ENCODE results near the gene IFNLR1.
"Not testable (repeated sequence)": the region's sequence is repeated elsewhere in the genome, so short reads cannot be mapped to it uniquely, and the experiment has no call there.

IFNLR1 gene

DNA sequence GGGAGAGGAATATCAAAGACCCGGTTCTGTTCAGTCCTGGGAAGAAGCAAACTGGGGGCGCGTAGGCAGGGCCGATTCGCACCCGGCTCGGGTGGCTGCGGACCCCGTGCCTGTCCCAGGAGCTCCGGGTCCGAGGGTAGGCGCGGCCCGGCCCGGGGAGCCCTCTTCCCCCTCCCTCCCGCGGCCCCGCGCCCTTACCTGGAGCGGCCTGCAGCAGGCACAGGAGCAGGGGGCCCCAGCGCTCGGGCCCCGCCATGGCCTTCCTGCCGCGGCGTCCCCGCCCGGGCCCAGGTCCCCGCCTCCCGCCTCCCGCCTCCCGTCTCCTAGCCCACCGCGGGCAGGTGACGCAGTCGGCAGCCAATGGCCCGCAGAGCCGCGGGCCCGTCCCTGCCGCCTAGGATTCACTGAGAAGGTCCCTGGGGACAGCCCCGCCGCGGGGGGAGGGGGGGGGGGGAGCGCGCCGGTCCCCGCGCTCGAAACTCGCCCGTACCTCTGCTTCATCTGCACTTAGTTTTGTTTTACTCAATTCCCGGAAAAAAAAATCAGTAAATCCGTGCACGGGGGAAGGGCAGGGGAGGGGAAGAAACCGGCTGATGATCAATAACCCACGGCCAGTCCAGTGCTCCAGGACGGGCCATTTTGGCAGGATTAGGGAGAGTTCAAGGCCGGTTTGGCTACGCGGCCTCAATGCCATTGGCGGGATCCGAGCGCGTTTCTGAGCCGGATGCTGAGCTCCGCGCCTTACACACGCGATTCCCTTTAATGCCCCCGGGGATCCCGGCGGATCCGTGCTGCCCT is at the start of gene IFNLR1:
TSS of gene IFNLR1 (minus strand) at position 297 of the 798 bp plus-strand sequence. CDS start at position 256, 41 bp downstream.
- peak in 1 of 2 donors; percentile 63 for DNase-seq (ENCODE audit: low read depth in 1 of 2, low spot score in 1 of 2)

DNA sequence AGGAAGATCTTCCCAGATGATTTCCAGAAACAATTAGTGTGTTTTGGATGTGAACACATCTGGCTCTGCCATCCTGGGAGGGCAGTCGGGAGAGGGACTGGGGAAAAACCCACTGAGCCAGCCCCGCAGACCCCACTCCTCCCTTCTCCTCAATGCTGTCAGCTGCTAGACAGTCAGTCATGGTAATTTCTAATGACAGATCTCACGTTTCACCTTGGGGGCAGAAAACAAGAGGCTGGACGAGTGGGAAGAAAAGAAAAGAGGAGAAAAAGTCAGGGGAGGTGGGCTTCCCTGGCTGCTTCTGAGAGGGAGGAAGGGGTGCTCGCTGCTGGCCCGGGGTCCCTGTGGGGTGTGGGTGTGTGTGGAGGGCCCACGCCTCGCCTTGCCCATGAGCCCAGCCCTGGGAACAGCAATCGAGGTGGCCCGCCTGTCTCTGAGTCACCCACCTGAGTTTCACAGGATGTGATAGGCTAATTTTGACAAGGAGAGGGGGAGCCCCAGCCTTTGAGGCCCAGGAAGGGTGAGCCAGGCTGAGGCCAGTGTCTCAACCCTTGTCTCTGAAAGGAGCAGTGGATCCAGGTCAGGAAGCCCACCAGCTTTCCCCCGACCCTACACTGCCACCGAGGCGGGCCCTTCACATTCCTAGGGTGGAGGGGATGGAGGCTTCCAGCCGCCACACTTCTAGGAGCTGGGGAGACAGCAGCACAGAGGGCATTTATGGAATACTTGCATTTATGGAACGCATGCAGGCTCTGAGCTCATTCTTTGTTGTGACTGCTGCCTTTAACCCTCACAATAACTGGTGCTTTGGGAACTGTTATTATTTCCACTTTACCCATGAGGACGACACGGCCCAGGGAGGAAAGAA is 49.1 kb upstream of the IFNLR1 start:
- DNase-seq (ENCODE audit: low read depth in 1 of 2, low spot score in 1 of 2), result peak in 1 of 2 donors; percentile 21

DNA sequence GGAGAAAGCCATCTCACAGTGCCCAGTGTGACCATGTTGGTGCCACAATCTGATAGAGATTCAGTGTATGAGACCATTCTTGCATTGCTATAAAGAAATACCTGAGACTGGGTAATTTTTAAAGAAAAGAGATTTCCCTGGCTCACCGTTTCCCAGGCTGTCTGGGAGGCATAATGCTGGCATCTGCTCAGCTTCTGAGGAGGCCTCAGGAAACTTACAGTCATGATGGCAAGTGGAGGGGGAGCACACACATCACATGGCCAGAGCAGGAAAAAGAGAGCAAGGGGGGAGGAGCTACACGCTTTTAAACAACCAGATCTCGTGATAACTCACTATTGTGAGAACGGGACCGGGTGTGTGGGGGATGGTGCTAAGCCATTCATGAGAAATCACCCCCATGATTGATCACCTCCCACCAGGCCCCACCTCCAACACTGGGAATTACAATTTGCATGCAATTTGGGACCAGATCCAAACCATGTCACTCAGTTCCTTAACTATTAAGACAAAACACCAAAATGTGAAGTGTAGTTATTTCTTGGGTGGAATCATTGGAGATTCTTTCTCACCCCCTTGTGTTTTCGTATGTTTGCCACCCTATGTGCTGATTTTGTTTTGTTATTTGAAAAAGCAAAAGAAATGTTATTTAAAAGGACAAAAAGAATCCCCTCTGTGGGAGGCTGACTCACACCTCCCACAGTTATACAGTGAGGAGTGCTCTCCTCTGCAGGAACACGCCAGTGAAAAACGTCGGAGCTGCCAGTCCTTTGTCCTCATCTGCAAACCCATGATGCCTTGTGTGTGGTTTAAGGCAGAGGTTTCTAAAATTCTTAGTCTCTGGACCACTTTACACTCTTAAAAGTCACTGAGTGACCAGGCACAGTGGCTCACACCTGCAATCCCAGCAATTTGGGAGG is 46.9 kb upstream of the IFNLR1 start:
- no peak for DNase-seq (ENCODE audit: low read depth in 1 of 2, low spot score in 1 of 2)

DNA sequence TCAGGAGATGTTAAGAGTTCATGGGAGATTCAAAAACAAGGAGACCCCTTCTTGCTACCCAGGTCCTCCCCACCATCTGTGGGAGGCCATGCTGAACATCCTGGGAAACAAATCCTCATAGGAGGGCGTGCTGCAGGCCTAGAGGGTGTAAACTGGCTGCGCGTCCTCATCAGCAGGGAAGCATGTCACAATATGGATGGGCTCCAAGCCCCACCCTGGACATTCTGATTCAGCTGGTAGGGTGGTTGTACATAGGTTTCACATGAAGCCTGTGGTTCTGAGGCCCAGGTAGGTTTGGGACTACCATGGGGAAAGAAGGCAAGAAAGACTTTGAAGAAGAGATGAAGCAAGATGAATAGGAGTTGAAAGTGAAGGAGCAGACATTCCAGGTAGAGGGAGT is 44.6 kb upstream of the IFNLR1 start:
- DNase-seq (ENCODE audit: low read depth in 1 of 2, low spot score in 1 of 2), result no peak

DNA sequence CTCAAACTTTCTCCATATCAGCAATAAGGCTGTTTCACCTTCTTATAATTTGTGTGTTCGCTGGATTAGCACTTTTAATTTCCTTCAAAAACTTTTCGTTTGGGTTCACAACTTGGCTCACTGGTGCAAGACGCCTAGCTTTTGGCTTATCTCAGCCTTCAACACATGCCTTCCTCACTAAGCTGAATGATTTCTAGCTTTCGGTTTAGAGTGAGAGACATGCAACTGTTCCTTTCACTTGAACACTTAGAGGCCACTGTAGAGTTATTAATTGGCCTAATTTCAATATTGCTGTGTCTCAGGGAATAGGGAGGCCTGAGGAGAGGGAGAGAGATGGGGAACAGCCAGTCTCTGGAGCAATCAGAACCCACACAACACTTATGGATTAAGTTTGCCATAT is 41.2 kb upstream of the IFNLR1 start:
- no peak for DNase-seq (ENCODE audit: low read depth in 1 of 2, low spot score in 1 of 2)

DNA sequence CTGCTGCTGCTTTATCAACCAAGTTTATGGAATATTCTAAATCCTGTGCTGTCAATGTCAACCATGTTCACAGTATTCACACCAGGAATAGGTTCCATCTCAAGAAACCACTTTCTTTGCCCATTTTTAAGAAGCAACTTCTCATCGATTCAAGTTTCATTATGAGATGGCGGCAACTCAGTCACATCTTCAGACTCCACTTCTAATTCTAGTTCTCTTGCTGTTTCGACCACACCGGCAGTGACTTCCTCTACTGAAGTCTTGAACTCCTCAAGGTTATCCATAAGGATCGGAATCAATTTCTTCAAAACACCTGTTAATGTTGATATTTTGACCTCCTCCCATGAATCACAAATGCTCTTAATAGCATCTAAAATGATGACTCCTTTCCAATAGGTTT is 39.7 kb upstream of the IFNLR1 start:
- DNase-seq (ENCODE audit: low read depth in 1 of 2, low spot score in 1 of 2), result no peak

DNA sequence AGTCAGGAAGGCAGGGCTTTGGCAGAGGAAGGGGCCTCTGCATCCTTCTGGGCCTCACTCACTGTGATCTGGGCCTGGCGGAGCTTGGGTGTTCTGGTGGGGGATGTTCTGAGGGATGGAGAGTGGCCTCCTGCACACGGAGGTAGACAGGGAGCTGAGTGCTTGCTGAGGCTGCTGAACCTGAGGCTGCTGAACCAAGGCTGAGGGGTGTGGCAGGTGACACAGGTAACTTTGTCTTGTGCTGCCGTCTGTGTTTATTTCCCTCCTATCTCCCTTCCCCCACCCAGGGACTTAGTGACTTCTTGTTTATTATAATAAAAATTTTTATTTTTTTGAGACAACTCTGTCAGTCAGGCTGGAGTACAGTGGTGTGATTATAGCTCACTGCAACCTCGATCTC is 37.7 kb upstream of the IFNLR1 start:
- DNase-seq (ENCODE audit: low read depth in 1 of 2, low spot score in 1 of 2), result no peak

DNA sequence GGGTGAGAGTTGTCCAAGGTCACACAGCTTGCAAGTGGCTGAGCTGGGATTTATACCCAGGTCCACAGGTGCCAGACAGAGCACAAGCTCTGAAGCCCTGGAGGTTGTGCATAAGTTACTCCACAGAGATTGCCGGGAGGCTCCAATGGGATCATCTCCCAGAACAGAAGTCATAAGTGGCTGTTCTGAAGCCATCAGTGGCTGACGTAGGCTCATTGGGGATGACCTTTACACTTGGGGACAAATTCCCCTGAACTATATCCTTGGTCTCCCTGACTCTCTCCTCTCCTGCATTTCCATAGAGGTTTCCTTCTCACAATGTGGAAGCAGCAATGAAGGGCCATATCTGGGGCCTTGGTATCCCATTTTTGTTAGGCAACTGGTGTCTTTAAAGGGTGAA is 37.0 kb upstream of the IFNLR1 start:
- no peak for DNase-seq (ENCODE audit: low read depth in 1 of 2, low spot score in 1 of 2)

DNA sequence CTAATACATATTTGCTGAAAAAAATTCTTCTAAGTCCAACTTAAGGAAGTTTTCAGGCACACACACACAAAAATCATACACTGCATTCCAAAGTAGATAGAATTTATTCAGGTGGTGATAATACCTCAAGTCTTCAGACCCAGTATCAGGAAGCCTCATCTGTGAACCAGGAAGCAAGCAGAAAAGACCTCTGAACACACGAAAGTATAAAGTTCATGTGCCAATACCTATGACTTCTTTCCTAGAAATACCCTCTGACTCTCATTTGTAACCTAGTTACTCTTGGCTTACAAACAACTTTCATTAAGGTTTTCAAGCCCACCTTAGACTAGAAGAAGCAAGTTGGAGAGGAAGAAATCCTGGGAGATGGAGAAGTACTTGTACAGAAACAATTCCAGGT is 35.7 kb upstream of the IFNLR1 start:
- DNase-seq (ENCODE audit: low read depth in 1 of 2, low spot score in 1 of 2), result no peak

DNA sequence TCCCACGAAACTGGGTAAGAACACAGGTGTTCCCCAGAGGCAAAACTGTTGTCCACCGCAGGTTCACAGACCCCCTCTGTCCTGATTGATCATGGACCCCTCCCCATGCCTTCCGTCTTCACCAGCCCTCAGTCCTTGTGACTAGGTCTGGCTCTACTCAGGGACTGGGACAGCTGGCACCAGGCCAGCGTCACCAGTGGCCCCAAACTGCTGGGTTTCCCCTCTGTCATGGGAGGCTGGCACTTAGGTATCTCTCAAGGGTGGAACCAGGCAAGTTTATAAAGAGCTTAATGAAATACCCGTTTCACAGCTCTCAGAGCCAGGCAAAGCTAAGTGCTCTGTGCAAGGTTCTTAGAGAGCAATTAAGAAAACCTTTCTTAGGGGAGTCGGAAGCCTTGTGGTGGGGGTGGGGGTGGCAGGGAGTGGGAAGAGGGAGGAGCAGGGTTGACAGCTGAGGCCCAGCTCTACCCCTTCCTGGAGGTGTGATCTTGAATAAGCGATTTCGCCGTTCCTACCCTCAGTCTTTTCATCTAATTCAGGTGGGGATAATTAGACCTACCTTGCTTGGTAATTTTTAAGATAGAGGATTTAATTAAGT is 35.0 kb upstream of the IFNLR1 start:
- no peak for DNase-seq (ENCODE audit: low read depth in 1 of 2, low spot score in 1 of 2)

DNA sequence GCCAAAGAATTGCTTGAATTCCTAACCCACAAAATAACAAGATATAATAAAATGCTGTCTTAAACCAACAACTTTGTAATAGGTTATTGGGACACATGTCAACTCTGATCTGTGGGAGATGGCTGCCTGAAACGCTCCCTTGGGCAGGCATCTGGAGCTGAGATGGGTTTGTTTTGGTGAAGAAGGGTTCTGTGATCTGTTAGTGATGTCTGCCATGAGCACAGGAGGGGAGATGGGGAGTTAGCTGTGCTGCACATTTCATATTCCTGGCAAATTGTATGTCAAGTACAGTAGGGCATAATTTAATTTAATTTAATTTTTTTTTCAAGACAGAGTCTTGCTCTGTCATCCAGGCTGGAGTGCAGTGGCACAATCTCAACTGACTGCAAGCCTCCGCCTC is 34.2 kb upstream of the IFNLR1 start:
- DNase-seq (ENCODE audit: low read depth in 1 of 2, low spot score in 1 of 2), result no peak

DNA sequence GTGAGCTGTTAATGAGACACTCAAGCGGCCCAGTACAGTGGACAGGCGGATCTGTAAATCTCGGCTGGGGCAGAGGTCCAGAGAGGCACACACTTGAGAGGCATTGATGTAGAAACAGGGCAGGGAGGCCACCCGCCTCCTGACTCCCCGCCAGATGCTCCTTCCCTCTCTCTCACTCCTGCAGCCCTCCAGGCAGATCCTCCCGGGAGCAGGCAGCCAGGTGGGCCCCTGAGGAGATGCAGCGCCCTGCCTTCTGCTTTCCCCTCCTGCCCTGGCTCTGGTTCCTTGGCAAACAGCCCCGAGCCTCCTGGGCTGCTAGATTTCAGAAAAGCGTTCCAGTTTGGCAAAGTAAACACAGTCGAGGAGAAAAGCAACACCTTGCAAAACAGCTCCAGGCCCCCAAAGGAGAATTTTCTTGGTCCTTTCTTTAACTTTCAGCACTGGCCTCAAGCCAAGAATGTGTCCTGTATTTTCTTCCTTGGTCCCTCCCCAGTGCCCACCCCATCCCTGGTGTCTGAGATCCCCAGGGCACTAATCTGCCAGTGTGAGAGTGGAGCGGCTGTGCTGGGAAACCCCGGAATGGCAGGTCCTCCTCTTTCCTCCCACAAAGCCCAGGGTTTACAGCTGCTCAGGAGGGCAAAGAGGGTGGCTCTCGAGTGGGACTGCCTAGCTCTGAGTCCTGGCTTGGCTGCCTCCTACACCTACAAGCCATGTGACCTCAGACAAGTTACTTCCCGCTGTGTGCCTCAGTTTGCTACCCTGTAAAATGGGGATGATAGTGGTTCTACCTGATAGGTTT is 29.4 kb upstream of the IFNLR1 start:
- no peak for DNase-seq (ENCODE audit: low read depth in 1 of 2, low spot score in 1 of 2)

DNA sequence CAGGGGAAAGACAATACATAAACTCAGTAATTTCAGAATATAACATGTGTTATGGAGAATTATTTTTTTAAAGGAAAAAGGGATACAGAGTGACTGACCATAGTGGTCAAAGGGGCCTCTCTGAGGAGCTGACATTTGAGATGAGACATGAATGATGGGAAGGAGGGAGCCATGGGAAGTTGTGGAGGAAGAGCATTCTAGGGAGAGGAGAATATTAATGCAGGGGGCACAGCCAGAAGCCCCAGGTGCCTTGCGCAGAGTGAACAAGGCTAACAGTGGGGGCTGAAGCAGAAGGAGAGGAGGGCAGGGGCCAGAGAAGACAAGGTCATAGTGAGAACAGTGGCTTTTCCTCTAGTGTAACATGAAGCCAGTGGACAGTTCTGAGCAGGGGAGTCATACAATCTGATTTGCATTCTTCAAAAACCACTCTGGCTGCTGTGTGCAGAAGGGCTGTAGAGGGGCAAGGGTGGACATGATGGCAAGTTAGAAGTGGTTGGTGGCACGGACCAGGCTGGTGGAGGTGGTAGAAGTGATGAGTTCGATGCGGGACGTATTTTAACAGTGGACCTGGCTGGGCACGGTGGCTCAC is 28.2 kb upstream of the IFNLR1 start:
- DNase-seq (ENCODE audit: low read depth in 1 of 2, low spot score in 1 of 2), result no peak

DNA sequence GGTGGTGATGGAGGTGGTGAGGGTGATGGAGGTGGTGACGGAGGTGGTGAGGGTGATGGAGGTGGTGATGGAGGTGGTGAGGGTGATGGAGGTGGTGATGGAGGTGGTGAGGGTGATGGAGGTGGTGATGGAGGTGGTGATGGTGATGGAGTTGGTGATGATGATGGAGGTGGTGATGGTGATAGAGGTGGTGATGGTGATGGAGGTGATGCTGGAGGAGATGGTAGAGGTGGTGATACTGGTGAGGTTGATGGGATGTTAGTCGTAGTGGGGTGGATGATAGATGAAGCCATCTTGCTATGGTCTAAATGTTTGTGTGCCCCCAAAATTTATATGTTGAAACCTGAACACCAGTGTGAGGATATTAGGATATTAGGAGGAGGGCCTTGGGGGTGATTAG is 25.3 kb upstream of the IFNLR1 start:
- DNase-seq (ENCODE audit: low read depth in 1 of 2, low spot score in 1 of 2), result no peak

DNA sequence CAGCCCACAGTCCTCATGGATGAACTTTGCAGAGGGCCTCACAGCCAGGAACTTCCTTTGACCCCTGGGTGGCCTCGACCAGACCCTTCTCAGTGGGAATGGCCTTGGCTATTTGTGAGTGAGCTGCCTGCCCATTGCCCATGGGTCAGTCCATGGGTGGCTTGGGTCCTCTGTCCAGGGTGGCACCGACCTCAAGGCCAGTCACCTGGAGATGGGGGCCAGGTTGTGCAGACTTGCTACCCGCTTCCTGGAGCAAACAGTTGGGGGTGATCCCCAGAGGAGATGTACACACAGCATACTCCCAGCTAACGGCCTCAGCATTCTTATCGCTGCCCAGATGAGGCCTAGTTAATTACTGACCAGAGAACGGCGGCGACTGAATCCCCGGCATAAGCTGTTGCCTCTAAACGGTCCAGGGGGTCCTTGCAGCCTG is 23.1 kb upstream of the IFNLR1 start:
- no peak for DNase-seq (ENCODE audit: low read depth in 1 of 2, low spot score in 1 of 2)

DNA sequence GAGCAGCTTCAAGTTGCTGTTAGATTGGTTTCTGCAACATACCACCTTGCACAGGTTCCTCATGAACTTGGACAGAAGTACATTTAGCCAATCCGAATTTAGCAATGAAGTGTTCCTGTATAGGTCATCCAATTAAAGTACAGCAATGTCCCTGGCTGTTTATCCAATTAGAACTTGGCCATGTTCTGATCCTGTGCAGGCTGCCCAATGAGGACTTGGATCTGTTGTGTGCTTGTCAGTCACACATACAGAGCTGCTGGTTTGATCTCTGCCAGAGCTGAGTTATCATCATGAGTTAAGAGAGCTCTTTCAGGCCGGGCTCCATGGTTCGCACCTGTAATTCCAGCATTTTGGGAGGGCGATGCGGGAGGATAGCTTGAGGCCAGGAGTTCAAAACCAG is 22.0 kb upstream of the IFNLR1 start:
- DNase-seq (ENCODE audit: low read depth in 1 of 2, low spot score in 1 of 2), result no peak

DNA sequence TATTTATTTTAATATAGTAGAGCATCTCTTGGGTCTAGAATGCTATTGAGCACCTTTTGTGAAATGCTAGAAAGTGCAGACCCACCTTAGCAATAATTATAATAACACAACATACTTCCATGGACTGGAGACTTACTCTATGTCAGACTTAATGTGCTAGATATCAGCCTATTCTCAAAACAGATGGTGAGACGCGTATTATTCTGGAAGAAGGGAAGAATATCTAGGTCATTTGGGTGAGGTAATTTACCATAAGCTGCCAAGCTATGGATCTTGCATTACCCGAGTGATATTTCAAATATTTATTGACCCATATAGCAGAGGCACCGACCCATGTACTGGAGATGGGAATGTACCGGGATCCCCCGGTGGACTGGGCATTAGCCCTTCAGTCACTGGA is 20.6 kb upstream of the IFNLR1 start:
- no peak for DNase-seq (ENCODE audit: low read depth in 1 of 2, low spot score in 1 of 2)

DNA sequence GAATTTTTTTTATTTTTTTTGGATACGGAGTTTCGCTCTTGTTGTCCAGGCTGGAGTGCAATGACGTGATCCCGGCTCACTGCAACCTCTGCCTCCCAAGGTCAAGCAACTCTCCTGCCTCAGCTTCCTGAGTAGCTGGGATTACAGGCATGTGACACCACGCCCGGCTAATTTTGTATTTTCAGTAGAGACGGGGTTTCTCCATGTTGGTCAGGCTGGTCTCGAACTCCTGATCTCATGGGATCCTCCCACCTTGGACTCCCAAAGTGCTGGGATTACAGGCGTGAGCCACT is 20.3 kb upstream of the IFNLR1 start:
- not testable (repeated sequence) for DNase-seq (ENCODE audit: low read depth in 1 of 2, low spot score in 1 of 2)

DNA sequence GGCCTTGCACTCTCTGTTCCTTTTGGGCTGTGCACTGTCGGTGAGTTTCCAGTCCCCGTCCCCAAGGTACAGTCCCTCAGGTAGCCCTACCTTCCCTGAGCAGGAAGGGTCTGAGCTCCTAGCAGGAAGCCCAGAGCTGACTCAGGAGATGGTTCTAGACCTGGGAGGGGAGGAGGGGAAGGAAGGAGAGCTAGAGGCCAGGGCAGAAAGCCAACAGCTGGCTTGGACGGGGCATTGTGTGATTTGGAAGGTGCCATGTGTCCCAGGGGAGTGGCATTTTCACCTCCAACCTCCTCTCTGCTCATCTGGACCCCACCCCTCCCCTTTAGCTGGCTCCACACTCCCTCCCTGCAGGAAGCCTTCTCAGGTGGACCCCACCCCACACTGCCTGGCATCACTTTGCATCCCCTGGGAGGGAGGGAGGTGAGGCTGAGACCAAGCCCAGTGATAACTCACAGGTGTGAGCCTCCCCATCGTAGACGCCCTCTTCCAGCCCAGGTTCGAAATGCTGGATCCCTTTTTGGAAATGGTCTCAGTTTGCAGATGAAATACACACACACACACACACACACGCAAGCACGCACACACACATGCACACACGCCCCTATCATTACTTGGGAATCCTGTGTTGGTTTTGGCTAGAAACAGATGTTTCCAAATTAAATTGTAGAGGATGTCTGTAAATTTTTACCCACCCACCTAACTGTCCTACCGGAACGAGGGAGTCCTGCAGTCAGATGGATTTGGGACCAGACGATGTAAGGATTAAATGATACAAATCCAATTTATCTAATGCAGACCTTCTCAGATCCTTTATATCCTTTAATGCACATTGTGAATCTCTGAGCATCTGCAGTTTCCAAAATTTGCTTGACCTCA is 19.7 kb upstream of the IFNLR1 start:
- DNase-seq (ENCODE audit: low read depth in 1 of 2, low spot score in 1 of 2), result no peak

Measured in activated CD4-positive, alpha-beta T cell treated with anti-CD3 and anti-CD28 coated beads, Interleukin-2, amount 50 U/mL, for 24 hours (primary cell).